HG02588 (cell line): ENCODE measurements around the gene CABLES2.
"Not testable (repeated sequence)": the region's sequence is repeated elsewhere in the genome, so short reads cannot be mapped to it uniquely, and the experiment has no call there.

Experiments used
- ATAC-seq: cut with Tn5 transposase; IDR thresholded peaks from one replicate; pipeline ENCODE4 v1.9.1; 2021; ENCODE audit warnings: mild to moderate bottlenecking, moderate library complexity; ENCODE audit not compliant: unreplicated experiment

Gene CABLES2

DNA sequence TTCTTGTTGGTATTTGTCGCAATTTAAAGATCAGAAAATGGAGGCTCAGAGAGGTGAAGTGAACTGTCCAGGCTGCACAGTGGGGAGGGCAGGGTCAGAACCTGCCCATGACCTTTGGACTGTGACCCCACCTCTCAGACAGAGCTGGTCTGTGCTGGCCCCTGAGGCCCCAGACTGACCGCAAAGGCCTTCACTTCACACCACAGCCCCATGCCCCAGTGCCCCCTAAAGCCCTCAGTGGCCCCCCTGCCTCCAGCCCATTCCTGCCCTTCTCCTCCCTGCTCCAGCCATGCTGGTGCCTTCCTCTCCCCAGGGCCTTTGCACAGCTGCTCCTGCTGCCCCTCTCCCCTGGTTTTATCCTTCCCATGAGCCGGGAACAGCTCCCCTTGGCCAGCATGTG is 29.6 kb upstream of the CABLES2 start:
- ATAC-seq = no peak

DNA sequence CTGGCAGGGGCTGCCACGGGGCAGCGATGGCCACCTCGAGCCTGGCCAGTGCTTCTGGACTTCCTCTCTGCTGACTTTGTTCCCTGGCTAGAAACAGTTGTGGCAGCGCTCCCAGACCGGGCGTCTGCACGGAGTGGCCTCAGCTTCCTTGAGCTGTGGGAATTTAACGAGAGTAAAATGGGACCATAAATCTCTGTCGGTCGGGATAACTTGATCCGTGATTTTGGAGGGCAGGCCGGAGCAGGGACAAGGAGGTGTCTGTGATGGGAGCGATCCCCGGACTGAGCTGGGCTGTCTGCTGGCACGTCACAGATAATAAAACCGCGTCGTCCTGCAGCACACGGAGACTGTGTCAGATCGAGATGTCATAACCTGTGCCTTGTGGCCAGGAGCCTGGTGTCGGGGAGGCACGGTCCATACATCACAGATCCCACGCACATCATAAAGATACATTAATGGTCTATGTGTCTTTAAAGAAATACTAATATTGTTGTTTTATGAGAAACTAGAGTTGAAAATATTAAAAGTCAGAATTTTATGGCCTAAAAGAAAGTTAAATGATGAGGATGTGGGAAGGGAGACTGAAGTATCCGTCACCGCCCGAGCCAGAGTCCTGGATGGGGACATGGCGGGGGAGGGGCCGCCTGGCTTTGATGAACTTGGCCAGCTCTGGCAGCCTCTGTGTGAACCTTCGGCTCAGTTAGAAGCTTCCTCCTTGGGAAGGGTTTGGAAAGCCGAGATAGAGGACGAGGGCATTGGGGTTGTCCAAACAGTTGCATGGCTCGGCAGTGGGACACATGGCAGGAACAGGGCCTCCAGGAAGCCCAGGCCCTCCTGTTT is 26.8 kb upstream of the CABLES2 start:
- ATAC-seq = no peak

DNA sequence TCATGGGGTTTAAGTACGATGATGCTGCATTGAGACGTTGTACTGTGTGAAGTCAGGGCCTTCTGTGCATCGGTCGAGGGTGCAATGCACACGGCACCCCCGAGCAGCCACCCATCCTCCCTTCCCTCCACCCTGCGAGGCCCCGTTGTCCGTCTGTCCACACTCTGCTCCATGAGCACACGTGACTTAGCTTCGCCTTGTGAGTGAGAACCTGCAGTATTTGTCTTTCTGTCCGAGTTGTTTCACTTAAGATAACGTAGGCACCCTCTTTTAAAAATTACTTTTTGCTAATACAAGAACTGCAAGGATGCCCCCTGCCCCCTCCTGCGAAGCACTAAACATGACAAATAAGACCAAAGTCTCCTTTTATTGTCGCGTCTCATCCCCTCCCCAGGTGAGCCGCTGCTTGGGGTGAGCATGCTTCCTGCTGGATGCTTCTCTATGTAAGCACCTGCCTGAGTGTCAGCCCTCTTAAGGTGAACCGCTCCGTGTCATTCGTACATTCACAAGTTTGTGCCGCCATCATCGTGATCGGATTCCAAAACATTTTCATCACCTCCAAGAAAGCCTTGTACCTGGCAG is 23.9 kb upstream of the CABLES2 start:
- ATAC-seq = no peak

DNA sequence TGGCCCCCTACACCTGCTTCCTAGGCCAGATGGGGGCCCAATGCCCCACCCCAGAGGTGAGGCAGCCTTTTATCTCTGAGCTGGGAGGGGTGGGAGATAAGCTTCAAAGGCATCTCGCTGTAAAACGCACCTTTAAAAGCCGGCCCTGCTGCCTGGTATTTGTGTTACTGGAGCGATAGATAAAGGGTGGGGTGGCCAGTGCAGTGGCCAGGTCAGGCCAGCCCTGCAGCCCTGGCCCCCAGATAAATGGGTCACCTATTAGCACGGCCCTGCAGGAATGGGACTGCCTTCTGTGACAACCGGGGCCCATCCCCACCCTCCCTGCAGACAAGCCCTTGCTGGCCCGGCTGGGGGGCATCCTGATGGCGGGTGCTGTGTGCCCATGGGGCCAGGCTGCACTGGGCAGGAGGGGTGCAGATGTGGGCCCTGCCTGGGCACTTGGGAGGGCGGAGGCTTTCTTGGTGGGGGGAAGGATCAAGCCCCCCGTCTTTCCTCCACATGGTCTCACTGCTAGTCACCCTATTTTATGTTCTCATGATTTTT is 23.3 kb upstream of the CABLES2 start:
- ATAC-seq = no peak

DNA sequence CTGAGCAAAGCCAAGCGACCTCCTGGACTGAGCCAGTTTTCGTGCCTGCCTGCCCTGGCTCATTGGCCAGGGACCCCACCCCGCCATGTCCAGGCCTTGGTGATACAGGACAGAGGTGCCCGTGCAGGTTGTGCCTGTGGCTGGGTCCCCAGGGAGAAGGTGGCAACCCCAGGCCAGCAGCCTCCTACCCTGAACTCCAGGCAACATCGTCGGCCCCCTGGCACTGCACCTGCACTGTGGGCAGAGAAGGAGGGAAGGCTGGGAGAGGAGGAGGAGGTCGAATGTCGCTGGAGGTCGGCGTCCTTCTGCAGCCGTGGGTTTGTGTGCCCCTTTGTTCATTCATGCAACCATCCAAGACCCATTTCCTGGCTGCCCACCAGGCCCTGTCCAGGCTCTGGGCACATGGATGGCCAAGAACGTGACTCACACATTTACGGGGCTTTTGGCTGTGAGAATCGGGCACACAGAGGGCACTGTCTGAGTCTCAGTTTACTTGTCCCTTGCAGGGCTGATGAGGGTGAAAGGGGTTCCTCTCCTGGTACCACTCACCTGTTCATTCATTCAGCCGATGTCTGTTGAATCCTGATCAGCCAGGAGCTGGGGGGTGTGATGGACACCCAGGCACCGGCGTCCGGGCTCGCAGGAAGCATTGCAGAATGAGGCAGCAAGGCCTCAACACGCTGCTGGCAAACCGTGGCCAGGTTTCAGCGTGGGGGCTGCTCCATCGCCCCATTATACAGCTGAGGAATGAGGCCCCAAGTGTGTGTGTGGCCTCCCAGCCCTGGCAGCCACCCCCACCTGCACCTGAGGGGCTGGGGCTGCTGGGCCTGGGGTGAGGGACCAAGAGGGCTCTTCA is 22.6 kb upstream of the CABLES2 start:
- ATAC-seq = no peak

DNA sequence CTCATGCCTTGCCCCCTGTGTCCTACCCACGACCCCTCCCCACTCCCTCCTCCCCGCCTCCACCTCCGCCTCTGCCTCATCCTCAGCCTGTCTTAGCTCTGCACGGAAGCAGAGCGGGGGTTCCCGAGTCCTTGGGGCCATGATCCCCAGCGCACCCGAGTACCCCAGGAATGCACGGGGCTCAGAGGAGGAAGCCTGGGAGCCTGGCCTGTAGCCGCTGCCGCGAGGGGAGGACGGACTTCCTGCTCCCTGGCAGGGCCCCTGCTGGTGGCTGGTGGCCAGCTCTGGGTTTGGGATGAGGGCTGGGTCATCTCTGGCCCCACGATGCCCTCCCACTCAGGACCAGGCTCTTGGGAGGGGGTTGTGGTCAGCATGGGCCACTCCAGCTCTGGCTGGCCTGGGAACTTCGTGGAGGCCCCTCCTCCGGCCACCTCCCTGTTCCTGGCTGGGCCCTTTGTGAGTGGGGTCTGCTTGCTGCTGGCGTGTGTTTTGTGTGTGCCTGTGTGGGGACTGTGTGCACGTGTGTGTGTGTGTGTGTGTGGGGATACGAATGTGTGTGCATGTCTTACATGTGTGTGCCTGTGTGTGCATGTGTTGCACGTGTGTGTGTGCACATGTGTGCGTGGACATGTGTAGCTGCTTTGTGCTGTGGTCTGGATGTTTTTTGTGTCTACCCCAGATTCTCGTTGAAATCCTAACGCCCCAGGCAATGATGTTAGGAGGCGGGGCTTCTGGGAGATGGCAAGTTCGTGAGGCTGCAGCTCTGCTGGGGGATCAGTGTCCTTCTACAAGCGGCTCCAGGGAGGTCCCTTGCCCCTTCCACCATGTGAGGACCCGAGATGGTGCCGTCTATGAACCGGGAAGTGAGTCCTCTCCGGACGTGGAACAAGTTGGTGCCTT is 21.6 kb upstream of the CABLES2 start:
- ATAC-seq = no peak

DNA sequence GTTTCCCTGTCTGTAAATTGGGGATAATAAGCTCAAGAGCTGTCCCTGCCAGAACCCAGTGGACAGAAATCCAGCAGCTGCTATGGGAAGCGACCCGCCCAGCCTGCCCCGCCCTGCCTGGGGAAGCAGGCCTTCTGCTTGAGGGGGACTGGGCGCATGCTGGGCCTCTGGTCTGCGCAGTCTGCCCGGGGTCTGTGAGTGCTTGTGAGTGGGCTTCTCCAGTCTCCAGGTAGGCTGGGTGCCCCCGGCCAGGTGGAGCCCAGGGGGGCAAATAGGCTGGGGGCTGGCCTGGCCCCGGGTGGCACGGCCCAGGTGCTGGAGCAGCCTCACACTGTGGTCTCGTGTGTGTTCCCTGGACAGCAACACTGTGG is 20.9 kb upstream of the CABLES2 start:
- no peak for ATAC-seq

DNA sequence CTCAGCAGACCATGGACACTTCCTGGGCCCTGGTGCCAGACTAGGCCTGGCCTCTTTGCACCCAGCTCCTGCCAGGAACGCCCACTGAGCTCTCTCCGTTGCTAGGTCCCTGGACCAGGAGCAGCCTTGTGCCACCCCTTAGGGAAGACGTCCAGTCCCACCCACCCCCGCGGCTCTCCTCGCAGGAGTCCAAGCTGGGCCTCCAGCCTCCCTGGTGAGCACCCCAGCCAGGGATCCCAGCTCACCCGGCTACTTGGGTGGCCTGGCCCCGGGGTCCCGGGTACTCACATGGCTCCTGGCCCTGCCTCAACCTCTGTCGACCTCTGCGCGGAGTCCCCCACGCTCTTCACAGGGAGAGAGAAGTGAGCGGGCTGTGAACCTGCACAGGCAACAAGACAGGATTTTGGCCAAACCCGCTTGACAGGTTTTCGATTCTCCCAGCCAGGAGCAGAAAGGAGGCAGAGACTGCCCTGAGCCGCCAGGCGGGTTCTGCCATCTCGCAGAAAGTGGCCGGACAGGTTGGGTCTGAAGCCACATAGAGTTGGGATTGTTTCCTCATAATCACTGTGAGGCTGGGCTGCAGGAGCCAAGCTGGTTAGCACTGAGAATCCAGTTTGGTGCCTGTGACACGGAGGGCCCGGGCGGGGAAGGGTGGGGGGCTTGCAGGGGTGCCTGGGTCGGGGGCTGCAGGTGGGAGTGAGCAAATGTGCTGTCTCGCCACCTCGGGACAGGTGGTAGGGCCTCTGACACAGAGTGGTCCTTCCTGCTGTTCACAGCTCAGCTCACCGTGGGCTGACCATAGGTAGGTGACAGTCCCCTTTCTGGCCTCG is 20.3 kb upstream of the CABLES2 start, which contains the start of gene RBBP8NL:
TSS of gene RBBP8NL (minus strand) at position 368 of the 830 bp plus-strand sequence. CDS start 7,892 bp downstream, outside the sequence.
- no peak for ATAC-seq

DNA sequence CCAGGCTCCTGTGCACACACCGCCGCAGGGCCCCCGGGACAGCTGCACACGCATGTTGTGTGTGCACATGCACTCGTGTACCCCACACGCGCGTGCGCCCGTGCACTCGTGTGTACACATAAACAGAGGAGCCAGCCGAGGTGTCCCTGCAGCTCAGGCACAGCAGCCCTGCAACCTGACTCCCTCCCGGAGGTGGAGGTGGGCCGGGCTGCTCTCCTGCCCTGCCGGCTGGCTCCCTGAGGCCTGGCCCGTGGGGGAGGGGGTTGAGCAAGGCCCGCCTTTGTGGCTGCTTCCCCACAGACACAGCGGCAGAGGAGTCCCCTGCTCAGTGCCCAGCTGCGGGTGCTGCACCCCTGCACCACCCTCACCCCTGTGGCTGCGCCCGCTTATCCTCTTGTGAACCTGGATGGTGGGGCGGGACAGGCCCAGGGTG is 19.6 kb upstream of the CABLES2 start:
- no peak for ATAC-seq

DNA sequence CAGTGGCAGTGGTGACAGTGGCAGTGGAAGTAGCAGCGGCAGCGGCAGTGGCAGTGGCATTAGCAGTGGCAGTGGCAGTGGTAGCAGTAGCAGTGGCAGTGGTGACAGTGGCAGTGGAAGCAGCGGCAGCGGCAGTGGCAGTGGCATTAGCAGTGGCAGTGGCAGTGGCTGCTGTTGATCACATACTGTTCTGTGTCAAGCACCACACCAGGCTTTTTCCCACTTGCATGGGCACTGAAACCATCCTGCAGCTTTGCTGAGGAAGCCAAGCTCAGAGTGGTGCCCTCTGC is 18.9 kb upstream of the CABLES2 start:
- ATAC-seq = not testable (repeated sequence)

DNA sequence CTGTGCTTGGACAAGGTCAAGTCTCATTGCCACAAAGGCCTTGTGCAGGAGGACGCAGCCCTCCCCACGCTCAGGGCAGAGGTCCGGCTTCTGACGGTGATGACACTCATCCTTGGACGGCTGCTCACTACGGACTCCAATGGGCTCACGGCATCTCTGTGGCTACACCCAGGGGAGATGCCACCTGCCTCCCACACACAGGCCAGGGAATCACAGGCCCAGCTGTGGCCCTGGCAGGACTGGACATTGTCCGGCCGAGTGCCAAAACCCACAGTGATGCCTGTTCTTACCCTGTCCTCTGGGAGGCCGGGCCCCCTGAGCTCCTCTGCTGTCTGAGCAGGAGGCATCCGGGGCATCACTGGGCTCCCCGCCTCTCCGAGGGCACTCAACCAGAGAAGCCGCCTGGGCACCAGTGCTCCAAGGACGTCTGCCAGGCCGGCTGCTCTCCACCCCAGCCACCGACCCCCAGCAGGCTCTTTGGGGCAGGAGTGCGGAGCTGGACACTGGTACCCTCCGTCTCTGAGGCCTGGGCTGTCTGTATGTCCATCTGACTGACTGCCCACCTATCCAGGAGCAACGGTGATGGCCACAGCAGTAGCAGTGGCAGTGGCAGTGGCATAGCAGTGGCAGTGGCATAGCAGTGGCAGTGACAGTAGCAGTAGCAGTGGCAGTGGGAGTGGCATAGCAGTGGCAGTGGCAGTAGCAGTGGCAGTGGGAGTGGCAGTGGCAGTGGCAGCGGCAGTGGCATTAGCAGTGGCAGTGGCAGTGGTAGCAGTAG is 18.4 kb upstream of the CABLES2 start:
- ATAC-seq = no peak

DNA sequence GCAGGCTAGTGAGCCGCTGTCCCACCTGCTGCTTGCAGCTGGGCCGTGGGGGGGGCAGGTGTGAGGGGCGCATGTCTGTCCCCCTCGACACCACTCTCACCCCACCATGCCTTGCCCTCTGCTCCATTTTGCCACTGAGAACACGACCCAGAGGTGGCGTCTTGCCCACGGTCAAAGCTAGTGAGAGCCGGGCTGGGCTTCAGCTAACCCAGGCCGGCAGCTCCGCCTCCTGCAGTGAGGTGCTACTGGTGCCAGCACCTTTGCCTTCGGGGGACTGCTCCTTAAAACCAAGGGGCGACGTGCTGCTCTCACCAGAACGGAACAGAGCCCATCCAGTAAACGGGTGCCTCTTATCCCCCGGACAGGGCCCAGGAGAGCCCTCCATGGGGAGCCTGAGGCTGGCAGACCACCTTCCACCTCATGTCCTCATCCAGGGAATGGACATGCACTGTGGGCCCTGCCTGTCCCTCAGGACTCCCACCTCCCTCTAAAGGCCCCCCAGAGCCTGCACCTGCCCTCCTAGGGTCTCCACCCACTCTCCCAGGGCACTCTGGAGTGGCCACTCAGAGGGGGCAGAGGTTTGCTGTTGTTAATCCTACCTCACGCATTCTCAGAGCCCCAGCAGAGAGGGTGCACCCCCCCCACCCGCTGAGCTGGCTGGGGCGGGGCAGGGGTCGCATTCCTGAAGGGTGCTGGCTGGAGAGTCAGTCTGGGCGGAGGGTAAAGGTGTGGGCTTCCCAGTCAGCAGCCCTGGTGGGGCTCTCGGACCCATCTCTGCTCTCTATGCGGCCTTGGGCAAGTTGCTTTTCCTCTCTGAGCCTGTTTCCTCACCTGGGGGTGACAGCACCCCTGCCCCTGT is 17.4 kb upstream of the CABLES2 start:
- no peak for ATAC-seq

DNA sequence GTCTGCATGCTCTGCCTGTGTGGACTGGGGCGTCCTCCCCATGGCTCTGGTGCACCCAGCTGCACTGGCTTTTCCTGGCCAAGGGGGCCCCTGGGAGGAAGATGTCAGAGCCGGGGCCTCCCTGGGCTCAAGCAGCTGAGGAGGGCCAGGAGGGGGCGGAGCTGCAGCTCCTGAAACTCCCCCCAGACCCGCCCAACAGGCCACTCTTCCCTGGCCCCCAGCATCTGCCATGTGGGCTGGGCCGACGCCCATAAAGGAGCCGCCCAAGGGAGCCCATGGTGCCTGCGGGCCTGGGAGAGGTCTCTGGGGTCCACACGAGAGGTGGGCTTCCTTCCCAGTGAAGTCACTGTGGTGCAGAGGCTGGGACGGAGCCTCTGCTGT is 16.2 kb upstream of the CABLES2 start:
- ATAC-seq = no peak

DNA sequence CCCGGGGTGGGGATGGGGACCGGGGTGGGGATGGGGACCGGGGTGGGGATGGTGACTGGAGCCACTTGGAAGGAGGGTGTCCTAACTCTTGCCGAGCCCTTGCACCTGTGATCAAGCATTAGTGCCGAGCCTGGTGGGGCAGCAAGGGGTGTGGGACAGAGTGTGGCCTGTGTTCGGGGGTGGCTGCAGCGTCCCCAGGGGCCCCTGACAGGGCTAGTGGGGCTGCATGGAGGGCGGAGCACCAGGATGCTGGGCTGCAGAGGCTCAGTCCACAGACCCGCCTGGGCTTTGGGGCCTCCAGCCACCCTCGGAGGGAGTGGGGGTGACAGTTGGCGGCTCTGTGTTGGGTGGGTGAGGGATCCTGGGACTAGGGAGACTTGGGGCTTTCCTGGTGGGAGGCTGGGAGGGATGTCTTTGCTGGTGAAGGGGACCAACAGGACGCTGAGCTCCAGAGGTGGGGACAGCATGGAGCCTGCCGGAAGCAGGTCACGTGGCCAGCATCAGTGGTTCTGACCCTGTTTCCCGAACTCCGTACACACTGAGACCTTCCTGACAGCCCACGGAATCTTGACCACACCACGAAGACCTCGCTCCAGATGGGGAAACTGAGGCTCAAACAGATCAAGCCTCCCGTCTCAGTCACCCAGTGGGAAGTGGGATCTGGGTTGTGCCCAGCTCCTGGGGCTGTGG is 15.7 kb upstream of the CABLES2 start:
- ATAC-seq = no peak

DNA sequence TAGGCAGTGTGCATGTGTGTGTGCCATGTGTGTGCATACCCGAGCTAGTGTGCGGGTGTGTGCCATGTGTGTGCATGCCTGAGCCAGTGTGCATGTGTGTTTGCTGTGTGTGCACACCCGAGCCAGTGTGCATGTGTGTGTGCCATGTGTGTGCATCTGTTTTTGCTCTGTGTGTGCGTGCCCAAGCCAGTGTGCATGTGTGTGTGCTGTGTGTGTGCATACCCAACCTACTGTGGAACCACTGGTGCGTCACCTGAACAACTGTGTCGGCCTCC is 14.6 kb upstream of the CABLES2 start:
- ATAC-seq = no peak

DNA sequence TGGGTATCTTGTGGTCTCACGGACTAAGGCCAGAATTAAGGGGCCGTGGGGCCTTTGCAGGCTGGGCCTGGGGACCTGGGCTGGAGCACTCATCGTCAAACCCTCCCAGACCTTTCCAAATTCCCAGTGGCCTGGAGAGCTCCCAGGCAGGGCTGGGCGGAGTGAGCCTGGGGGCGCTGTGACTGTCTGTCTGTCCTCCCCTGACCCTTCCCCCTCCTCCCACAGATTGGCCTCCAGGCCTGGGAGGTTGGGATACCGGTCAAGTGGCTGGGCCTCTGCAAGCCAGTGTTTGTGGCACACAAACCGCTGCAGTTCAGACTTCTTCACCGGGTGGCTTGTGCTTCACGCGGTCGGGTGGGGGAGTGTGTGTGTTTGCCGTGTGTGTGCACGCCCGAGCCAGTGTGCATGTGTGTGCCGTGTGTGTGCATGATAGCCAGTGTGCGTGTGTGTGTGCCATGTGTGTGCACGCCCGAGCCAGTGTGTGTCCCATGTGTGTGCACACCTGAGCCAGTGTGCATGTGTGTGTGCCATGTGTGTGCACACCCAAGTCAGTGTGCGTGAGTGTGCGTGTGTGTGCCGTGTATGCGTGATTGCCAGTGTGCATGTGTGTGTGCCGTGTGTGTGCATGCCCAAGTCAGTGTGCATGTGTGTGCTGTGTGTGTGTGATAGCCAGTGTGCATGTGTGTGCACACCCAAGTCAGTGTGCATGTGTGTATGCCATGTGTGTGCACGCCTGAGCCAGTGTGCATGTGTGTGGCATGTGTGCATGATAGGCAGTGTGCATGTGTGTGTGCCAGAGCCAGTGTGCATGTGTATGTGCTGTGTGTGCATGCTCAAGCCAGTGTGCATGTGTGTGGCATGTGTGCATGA is 14.0 kb upstream of the CABLES2 start:
- no peak for ATAC-seq

DNA sequence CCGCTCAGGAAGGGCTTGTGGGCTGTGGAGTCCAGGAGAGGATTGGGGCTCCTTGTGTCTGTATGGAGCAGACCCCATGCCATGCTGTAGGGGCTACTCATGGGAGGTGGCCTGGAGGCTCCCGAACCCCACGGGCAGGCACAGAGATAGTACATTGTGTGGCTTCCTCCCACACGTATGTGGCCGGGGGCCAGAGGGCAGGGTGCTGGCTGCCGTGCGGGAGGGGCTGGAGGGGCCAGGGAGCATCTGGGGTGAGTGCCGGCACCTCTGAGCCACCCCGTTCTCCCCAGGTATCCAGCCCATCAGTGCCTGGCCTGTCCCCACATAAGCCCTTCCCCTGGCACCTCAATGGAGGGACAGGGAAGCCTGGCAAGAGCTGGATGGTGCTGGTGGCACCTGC is 12.7 kb upstream of the CABLES2 start:
- no peak for ATAC-seq
